ENCODE results near the gene ZNF462.

- TF ChIP-seq CTCF (IDR thresholded peaks at IDR 0.05) (no peak), POLR2AphosphoS5 (IDR thresholded peaks at IDR 0.05) (no peak), POLR2A (IDR thresholded peaks at IDR 0.05) (no peak), EP300 (IDR thresholded peaks at IDR 0.05) (no peak)
Measured at GRCh38 chr9:106932178-106932577, 69.2 kb downstream of the ZNF462 start.
